Pancreas (tissue), 10 donors: Measurements from ENCODE around the gene CACNA1F. TPM values are rescaled to one million over a fixed set of nuclear protein-coding genes. Genes with fewer than 3 reads are reported as not detected.

Experiments used
- ATAC-seq, 4 donors: fragments of 200-7000 bp; cut with Tn5 transposase; one replicate each; pipeline versions ENCODE4 v1.8.0 to v1.9.1; 2020; ENCODE audit warnings: mild to moderate bottlenecking in 4 of 4, moderate library complexity in 4 of 4
- DNase-seq, 6 donors: peaks; one replicate each; pipeline ENCODE4 v3.0.0-alpha.2; 2020
- FAIRE-seq: peaks from 2 replicates; lab custom pipeline; 2012; peaks lifted over from hg19 to GRCh38; lab: Jason Lieb, UNC
- H3K27ac ChIP-seq, 4 donors: fragments of 200-600 bp; sonication (generic); 1 replicate in 3 of 4; 2 replicates in 1 of 4; pipeline versions ENCODE4 v1.5.0 to v1.8.0; 2020
- H3K27me3 ChIP-seq, 4 donors: fragments of 200-600 bp; one replicate each; pipeline ENCODE4 v1.8.0; 2021
- H3K36me3 ChIP-seq, 3 donors: fragments of 200-600 bp; sonication (generic) in 1 of 3; one replicate each; pipeline versions ENCODE4 v1.5.0 to v1.8.0; 2020 to 2021
- H3K4me1 ChIP-seq, 3 donors: fragments of 200-600 bp; one replicate each; pipeline ENCODE4 v1.8.0; 2021
- H3K4me3 ChIP-seq, 4 donors: fragments of 200-600 bp; sonication (generic) in 2 of 4; one replicate each; pipeline versions ENCODE4 v1.5.0 to v1.8.0; 2020 to 2021
- H3K9me3 ChIP-seq, 4 donors: fragments of 200-600 bp; one replicate each; pipeline ENCODE4 v1.8.0; 2021
- WGBS, 2 donors: extraction: QIAGEN DNeasy Blood & Tissue Kit; methylation state at CpG; one replicate each; pipeline ENCODE4 v1.1.7; 2013; 5-methylcytosine and 5-hydroxymethylcytosine counted together
- intact Hi-C, 3 donors: fragments of 100-400 bp; cut with DNase I; formaldehyde crosslinking; loops; one replicate each; pipeline versions ENCODE4 v1.11.1 to v1.14.2; 2022
- polyA plus RNA-seq, 2 donors: library from polyadenylated mRNA; stranded (reverse); fragments of 200-250 nt; gene quantifications; one replicate each; pipeline ENCODE4 v1.2.3, GENCODE V29; 2013
- total RNA-seq, 6 donors: library from RNA; stranded (reverse); fragmentation: NEBNext Ultra II Directional in 4 of 6; extraction: Animal tissue kit (Norgen Biotek cat#: 25700) in 4 of 6; gene quantifications; one replicate each; pipeline versions ENCODE4 v1.2.1 to v1.2.4, GENCODE V29; 2021 to 2023
- TF ChIP-seq, protein P1 (sequence below), 4 donors: fragments of 200-600 bp; sonication (generic) in 3 of 4; IDR thresholded peaks; one replicate each; pipeline versions ENCODE4 v1.5.0 to v1.8.0; 2021; ENCODE audit warnings: antibody characterized with exemption in 4 of 4
- donor health status: healthy with polysubstance abuse.
- donor health status: DM: no; HTN: no; CAD: no; lungs with moderate emphysema.
- donor health status: DM: no; HTN: no; CAD: no.
- donor health status: control.
- donor health status: control.
- donor health status: Bipolar disorder and iron deficiency.
- donor health status: DM: yes; HTN: yes; CAD: no.
- donor health status: DM: no; HTN: no; CAD: no.
- donor health status: DM: no; HTN: no; CAD: no.
- donor health status: DM: yes; HTN: yes; CAD: no.

CACNA1F gene
- total RNA-seq (under 1 TPM; 0.03 to 0.87 (median 0.18) TPM), polyA plus RNA-seq (under 1 TPM; 0.23 to 0.30 TPM)

DNA sequence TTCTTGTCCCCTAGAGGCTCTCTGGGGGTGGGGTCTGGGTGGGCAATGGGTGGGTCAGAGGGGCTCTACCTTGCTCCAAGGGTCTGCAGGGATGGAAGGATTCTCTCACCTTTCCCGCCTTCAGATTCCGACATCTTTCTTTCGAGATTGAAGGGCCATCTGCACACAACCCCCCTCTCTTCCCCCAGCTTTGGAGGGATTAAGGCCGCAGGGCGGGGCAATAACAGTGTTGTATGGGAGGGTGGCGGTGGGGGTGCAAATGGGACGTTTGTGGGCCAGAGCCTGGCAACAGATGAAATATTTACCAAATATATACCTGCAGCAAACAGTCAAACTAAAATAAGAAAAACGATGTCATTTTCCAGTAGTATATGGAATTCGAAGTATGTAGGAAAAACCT lies at the start of gene CACNA1F:
CACNA1F (minus strand) TSS at position 165 of the 400 bp plus-strand sequence; CDS start at position 134, 31 bp downstream.
- TF ChIP-seq, protein P1, sequence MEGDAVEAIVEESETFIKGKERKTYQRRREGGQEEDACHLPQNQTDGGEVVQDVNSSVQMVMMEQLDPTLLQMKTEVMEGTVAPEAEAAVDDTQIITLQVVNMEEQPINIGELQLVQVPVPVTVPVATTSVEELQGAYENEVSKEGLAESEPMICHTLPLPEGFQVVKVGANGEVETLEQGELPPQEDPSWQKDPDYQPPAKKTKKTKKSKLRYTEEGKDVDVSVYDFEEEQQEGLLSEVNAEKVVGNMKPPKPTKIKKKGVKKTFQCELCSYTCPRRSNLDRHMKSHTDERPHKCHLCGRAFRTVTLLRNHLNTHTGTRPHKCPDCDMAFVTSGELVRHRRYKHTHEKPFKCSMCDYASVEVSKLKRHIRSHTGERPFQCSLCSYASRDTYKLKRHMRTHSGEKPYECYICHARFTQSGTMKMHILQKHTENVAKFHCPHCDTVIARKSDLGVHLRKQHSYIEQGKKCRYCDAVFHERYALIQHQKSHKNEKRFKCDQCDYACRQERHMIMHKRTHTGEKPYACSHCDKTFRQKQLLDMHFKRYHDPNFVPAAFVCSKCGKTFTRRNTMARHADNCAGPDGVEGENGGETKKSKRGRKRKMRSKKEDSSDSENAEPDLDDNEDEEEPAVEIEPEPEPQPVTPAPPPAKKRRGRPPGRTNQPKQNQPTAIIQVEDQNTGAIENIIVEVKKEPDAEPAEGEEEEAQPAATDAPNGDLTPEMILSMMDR (IDR thresholded peaks at IDR 0.05): no peak
- ATAC-seq: no peak

DNA sequence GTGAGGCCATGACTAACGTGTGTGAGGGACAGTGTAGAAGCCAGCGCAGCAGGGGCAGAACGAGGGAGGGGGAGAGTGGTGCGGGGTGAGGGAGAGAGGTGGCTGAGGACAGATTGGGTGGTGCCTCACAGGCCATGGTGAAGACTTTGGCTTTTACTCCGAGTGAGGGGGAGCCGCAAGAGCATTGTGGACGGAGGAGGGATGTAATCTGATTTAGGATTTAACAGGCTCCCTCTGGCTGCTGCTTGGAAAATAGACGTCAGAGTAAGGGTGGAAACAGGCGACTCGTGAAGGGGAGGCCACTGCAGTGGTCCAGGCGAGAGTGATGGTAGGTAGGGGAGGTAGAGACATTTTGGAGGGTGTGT lies 49.5 kb upstream of the CACNA1F start:
- Histone ChIP-seq H3K27ac (no peak overlapping the region), H3K36me3 (no peaks in the 10 kb centered on the region), H3K27me3 (peaks cover 0 to 6% (median 0%) of the 10 kb centered on the region in 4 donors), H3K4me3 (no peak overlapping the region), H3K9me3 (no peaks in the 10 kb centered on the region), H3K4me1 (no peaks in the 10 kb centered on the region)
- TF ChIP-seq, protein P1 (IDR thresholded peaks at IDR 0.05): no peak
- ATAC-seq (peak in 2 of 4 donors; percentile 38 to 49), FAIRE-seq (no peak), DNase-seq (no peak)
- 51 to 59% methylated on average over 11 of the region's 11 CpGs for WGBS, 2 donors
- intact Hi-C loops: no loop called here

More for the DNA sequence above, at the start of gene CACNA1F:
- 73 to 75% methylated on average over 9 of the region's 9 CpGs for WGBS, 2 donors
- FAIRE-seq (no peak), DNase-seq (no peak)
- H3K4me3 ChIP-seq: no peak within 1 kb of the TSS
- intact Hi-C loops: no loop called here
- no peaks in the 10 kb centered on the region for H3K4me1 ChIP-seq
- H3K27me3 ChIP-seq: no peaks in the 10 kb centered on the region
- H3K27ac ChIP-seq: no peak within 1 kb of the TSS
- H3K36me3 ChIP-seq: no peaks in the 10 kb centered on the region
- H3K9me3 ChIP-seq: no peaks in the 10 kb centered on the region

DNA sequence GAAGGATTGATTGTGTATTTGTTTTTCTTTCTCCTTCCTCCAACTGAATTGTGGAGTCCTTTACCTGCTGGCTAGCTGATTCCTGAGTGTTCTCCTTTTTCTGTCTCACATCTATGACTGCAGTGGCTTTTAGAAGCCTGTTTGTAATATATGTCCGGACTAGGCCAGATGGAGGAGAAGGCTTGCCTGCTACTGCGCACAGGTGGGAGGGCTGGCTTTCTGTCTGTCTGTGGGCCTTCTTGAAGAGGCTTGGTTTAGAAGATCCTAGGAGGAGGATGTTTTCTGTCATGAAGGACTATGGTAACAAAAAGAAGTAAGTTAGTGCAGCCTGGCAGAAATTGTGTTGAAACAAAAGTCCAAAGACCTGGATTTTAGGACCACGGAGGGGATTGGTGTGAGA lies 44.9 kb upstream of the CACNA1F start:
- no peaks in the 10 kb centered on the region for H3K27me3 ChIP-seq

DNA sequence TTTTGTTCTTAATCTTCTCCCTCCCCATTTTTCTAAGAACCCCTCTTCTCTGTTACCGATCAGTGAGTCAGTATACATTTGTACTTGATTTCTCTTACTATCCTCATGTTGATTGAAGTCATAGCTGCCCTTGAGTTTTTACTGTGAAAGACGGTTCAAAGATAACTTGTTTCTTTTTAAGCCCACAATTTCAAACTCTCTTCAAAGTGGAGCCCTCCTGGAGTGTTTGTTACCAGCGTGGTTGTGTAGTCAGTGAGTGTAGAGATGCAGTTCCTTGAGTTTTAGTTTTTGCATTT lies 44.3 kb upstream of the CACNA1F start:
- TF ChIP-seq, protein P1 (IDR thresholded peaks at IDR 0.05): no peak
- no peaks in the 10 kb centered on the region for H3K4me1 ChIP-seq
- no peak for DNase-seq
- no peak overlapping the region for H3K27ac ChIP-seq
- H3K4me3 ChIP-seq: no peak overlapping the region
- H3K36me3 ChIP-seq: no peaks in the 10 kb centered on the region
- FAIRE-seq: no peak
- no peaks in the 10 kb centered on the region for H3K27me3 ChIP-seq
- no peak for ATAC-seq
- intact Hi-C loops: no loop called here
- 44 to 56% methylated on average over 3 of the region's 3 CpGs for WGBS, 2 donors
- H3K9me3 ChIP-seq: no peaks in the 10 kb centered on the region

More for the DNA sequence above, 44.9 kb upstream of the CACNA1F start:
- TF ChIP-seq, protein P1 (IDR thresholded peaks at IDR 0.05): no peak
- Histone ChIP-seq H3K9me3 (no peaks in the 10 kb centered on the region), H3K27ac (no peak overlapping the region), H3K4me1 (no peaks in the 10 kb centered on the region), H3K4me3 (no peak overlapping the region), H3K36me3 (no peaks in the 10 kb centered on the region)
- FAIRE-seq: no peak
- WGBS, 2 donors: 75 to 84% methylated on average over 3 of the region's 3 CpGs
- intact Hi-C loops: no loop called here
- DNase-seq: no peak
- no peak for ATAC-seq

DNA sequence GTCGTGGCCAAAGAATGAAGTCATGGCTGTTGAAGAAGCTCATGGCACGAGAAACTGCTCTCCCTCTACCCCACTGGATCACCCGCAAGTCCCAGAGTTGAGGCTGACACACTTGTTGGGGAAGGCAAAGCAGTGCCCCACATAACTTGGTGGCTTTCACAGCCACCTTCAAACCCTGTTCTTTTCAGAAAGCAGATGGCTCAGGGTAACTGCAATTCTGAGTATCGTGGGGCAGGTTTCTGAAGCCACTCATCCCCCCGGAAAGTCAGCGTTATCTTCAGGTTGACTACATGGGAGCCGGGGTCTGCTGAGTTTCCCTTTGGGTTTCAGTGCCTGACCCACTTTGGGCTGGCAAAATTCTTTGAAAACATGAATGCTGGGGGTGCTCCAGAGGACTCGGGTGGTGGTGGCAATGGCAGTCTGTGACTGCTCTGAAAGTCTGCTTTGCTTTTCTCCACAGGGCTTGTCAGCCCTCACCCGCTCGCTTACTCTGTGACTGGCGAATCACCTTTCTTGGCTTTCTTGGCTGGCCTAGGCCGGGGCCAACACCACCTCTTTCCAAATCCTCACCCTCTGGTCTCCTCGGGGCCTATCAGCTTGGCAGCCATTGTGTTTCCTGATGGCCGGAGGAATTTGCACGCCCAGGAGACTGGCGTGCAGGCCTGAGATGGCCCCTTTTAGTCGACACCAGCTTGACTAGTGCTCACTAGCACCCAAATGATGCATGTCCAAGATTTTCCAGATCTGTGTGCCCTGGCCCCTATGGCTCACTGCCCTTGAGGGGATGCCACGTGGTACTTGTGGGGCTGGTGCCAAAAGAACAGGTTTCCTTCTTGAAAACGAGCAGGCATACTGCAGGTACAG lies 43.8 kb upstream of the CACNA1F start:
- FAIRE-seq (no peak), ATAC-seq (peak; percentile 58 to 73 (median 70)), DNase-seq (peak in 4 of 6 donors; percentile 20 to 50 (median 50))
- H3K4me1 ChIP-seq: no peaks in the 10 kb centered on the region
- TF ChIP-seq, protein P1 (IDR thresholded peaks at IDR 0.05): no peak
- H3K36me3 ChIP-seq: no peaks in the 10 kb centered on the region
- 55 to 59% methylated on average over 19 of the region's 19 CpGs for WGBS, 2 donors
- H3K27ac ChIP-seq: no peak overlapping the region
- intact Hi-C loops: no loop called here
- H3K27me3 ChIP-seq: no peaks in the 10 kb centered on the region
- no peaks in the 10 kb centered on the region for H3K9me3 ChIP-seq
- no peak overlapping the region for H3K4me3 ChIP-seq
